ENCODE results near the gene ETNK2. TPM values are rescaled to one million over a fixed set of nuclear protein-coding genes. Genes with fewer than 3 reads are reported as not detected.
A peak's percentile ranks its signal among the peaks of the same experiment; 100 is the strongest.

Gene ETNK2
- total and polyA plus RNA-seq, 2 experiments from 2014 or later = 7.6 to 26.2 TPM

DNA sequence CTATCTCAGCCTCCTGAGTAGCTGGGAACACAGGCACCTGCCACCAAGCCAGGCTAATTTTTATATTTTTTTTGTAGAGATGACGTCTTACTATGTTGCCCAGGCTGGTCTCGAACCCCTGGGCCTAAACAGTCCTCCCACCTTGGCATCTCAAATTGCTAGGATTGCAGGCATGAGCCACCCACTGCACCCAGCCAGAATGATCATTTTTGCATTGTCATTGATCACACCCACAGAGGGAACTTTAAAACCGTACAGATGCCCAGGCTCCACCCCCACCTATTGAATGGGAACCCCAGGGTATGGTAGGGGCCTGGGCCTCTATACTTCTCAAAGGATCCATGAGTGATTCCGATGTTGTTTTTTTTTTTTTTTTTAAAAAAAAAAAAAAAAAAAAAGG, 36.7 kb downstream of the ETNK2 start:
- no peak for TF ChIP-seq ZNF331 (CRISPR knock-in tag; IDR thresholded peaks at IDR 0.05; ENCODE audit: low read depth)
- TF ChIP-seq, protein P1, sequence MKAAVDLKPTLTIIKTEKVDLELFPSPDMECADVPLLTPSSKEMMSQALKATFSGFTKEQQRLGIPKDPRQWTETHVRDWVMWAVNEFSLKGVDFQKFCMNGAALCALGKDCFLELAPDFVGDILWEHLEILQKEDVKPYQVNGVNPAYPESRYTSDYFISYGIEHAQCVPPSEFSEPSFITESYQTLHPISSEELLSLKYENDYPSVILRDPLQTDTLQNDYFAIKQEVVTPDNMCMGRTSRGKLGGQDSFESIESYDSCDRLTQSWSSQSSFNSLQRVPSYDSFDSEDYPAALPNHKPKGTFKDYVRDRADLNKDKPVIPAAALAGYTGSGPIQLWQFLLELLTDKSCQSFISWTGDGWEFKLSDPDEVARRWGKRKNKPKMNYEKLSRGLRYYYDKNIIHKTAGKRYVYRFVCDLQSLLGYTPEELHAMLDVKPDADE (IDR thresholded peaks at IDR 0.05) = no peak
- TF ChIP-seq EZH2 (IDR thresholded peaks at IDR 0.05; ENCODE audit: low read depth, unreplicated experiment) = no peak
- TF ChIP-seq, protein P2, sequence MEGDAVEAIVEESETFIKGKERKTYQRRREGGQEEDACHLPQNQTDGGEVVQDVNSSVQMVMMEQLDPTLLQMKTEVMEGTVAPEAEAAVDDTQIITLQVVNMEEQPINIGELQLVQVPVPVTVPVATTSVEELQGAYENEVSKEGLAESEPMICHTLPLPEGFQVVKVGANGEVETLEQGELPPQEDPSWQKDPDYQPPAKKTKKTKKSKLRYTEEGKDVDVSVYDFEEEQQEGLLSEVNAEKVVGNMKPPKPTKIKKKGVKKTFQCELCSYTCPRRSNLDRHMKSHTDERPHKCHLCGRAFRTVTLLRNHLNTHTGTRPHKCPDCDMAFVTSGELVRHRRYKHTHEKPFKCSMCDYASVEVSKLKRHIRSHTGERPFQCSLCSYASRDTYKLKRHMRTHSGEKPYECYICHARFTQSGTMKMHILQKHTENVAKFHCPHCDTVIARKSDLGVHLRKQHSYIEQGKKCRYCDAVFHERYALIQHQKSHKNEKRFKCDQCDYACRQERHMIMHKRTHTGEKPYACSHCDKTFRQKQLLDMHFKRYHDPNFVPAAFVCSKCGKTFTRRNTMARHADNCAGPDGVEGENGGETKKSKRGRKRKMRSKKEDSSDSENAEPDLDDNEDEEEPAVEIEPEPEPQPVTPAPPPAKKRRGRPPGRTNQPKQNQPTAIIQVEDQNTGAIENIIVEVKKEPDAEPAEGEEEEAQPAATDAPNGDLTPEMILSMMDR (conservative IDR thresholded peaks at IDR 0.05; ENCODE audit: low read depth in 2 of 2) = no peak
- no peak for TF ChIP-seq ZNF114 (CRISPR knock-in tag; IDR thresholded peaks at IDR 0.05)
- TF ChIP-seq, protein P3, sequence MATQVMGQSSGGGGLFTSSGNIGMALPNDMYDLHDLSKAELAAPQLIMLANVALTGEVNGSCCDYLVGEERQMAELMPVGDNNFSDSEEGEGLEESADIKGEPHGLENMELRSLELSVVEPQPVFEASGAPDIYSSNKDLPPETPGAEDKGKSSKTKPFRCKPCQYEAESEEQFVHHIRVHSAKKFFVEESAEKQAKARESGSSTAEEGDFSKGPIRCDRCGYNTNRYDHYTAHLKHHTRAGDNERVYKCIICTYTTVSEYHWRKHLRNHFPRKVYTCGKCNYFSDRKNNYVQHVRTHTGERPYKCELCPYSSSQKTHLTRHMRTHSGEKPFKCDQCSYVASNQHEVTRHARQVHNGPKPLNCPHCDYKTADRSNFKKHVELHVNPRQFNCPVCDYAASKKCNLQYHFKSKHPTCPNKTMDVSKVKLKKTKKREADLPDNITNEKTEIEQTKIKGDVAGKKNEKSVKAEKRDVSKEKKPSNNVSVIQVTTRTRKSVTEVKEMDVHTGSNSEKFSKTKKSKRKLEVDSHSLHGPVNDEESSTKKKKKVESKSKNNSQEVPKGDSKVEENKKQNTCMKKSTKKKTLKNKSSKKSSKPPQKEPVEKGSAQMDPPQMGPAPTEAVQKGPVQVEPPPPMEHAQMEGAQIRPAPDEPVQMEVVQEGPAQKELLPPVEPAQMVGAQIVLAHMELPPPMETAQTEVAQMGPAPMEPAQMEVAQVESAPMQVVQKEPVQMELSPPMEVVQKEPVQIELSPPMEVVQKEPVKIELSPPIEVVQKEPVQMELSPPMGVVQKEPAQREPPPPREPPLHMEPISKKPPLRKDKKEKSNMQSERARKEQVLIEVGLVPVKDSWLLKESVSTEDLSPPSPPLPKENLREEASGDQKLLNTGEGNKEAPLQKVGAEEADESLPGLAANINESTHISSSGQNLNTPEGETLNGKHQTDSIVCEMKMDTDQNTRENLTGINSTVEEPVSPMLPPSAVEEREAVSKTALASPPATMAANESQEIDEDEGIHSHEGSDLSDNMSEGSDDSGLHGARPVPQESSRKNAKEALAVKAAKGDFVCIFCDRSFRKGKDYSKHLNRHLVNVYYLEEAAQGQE (IDR thresholded peaks at IDR 0.05; ENCODE audit: unreplicated experiment) = no peak
- TF ChIP-seq EZH2phosphoT487 (IDR thresholded peaks at IDR 0.05; ENCODE audit: unreplicated experiment) = no peak
- no peak for TF ChIP-seq JUNB (IDR thresholded peaks at IDR 0.05; ENCODE audit: unreplicated experiment)
- TF ChIP-seq, protein P4, sequence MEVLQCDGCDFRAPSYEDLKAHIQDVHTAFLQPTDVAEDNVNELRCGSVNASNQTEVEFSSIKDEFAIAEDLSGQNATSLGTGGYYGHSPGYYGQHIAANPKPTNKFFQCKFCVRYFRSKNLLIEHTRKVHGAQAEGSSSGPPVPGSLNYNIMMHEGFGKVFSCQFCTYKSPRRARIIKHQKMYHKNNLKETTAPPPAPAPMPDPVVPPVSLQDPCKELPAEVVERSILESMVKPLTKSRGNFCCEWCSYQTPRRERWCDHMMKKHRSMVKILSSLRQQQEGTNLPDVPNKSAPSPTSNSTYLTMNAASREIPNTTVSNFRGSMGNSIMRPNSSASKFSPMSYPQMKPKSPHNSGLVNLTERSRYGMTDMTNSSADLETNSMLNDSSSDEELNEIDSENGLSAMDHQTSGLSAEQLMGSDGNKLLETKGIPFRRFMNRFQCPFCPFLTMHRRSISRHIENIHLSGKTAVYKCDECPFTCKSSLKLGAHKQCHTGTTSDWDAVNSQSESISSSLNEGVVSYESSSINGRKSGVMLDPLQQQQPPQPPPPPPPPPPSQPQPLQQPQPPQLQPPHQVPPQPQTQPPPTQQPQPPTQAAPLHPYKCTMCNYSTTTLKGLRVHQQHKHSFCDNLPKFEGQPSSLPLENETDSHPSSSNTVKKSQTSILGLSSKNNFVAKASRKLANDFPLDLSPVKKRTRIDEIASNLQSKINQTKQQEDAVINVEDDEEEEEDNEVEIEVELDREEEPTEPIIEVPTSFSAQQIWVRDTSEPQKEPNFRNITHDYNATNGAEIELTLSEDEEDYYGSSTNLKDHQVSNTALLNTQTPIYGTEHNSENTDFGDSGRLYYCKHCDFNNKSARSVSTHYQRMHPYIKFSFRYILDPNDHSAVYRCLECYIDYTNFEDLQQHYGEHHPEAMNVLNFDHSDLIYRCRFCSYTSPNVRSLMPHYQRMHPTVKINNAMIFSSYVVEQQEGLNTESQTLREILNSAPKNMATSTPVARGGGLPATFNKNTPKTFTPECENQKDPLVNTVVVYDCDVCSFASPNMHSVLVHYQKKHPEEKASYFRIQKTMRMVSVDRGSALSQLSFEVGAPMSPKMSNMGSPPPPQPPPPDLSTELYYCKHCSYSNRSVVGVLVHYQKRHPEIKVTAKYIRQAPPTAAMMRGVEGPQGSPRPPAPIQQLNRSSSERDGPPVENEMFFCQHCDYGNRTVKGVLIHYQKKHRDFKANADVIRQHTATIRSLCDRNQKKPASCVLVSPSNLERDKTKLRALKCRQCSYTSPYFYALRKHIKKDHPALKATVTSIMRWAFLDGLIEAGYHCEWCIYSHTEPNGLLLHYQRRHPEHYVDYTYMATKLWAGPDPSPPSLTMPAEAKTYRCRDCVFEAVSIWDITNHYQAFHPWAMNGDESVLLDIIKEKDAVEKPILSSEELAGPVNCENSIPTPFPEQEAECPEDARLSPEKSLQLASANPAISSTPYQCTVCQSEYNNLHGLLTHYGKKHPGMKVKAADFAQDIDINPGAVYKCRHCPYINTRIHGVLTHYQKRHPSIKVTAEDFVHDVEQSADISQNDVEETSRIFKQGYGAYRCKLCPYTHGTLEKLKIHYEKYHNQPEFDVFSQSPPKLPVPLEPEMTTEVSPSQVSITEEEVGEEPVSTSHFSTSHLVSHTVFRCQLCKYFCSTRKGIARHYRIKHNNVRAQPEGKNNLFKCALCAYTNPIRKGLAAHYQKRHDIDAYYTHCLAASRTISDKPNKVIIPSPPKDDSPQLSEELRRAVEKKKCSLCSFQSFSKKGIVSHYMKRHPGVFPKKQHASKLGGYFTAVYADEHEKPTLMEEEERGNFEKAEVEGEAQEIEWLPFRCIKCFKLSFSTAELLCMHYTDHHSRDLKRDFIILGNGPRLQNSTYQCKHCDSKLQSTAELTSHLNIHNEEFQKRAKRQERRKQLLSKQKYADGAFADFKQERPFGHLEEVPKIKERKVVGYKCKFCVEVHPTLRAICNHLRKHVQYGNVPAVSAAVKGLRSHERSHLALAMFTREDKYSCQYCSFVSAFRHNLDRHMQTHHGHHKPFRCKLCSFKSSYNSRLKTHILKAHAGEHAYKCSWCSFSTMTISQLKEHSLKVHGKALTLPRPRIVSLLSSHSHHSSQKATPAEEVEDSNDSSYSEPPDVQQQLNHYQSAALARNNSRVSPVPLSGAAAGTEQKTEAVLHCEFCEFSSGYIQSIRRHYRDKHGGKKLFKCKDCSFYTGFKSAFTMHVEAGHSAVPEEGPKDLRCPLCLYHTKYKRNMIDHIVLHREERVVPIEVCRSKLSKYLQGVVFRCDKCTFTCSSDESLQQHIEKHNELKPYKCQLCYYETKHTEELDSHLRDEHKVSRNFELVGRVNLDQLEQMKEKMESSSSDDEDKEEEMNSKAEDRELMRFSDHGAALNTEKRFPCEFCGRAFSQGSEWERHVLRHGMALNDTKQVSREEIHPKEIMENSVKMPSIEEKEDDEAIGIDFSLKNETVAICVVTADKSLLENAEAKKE (CRISPR knock-in tag; IDR thresholded peaks at IDR 0.05) = no peak
- TF ChIP-seq NANOG (IDR thresholded peaks at IDR 0.05; ENCODE audit: borderline replicate concordance) = no peak
- no peak for TF ChIP-seq CREB1 (CRISPR knock-in tag; IDR thresholded peaks at IDR 0.05; ENCODE audit: low read depth)
- TF ChIP-seq POLR2AphosphoS5 (IDR thresholded peaks at IDR 0.05; ENCODE audit: low read depth) = no peak
- no peak for TF ChIP-seq STAT1 (IDR thresholded peaks at IDR 0.05; ENCODE audit: unreplicated experiment)
- no peak for ATAC-seq
- peaks cover 58% of the 10 kb centered on the region for H3K79me2 ChIP-seq (replicated peaks; ENCODE audit: insufficient read depth)

More for the DNA sequence above, 36.7 kb downstream of the ETNK2 start:
- DNase-seq (ENCODE audit: low spot score) = no peak
- no peak overlapping the region for H3K4me2 ChIP-seq
- peak overlapping the region; percentile 40; the same call in 1 of the 2 replicates for H3K27ac Mint-ChIP-seq
- H3F3A ChIP-seq (replicated peaks; ENCODE audit: low read depth) = 0 out of 2 replicates have a peak, but pooled peaks cover 3% of the 10 kb centered on the region
- no peaks in the 10 kb centered on the region for H3K9me2 ChIP-seq (ENCODE audit: insufficient read depth)
- peaks cover 14% of the 10 kb centered on the region for H3K27me3 Mint-ChIP-seq (ENCODE audit: insufficient read depth, low read depth, poor library complexity)
- H3K27me3 ChIP-seq (ENCODE audit: insufficient read depth) = no peaks in the 10 kb centered on the region
- H3K4me3 Mint-ChIP-seq = no peak overlapping the region
- 0 out of 2 replicates have a peak overlapping the region, but pooled peaks have one; percentile 26 for H3K27ac ChIP-seq (ENCODE audit: low read depth)
- H3K4me3 ChIP-seq = no peak overlapping the region
- peaks cover 34% of the 10 kb centered on the region for H3K4me1 Mint-ChIP-seq
- peaks cover 34% of the 10 kb centered on the region for H3K4me1 ChIP-seq (ENCODE audit: insufficient read depth)
- H3K36me3 Mint-ChIP-seq (ENCODE audit: low read depth) = peaks cover 66% of the 10 kb centered on the region
- no peaks in the 10 kb centered on the region for H3K9me3 Mint-ChIP-seq
- peaks cover 22% of the 10 kb centered on the region for H4K20me1 ChIP-seq (replicated peaks; ENCODE audit: insufficient read depth)
- no peak overlapping the region for H2AFZ ChIP-seq
- peaks cover 25% of the 10 kb centered on the region for H3K36me3 ChIP-seq (ENCODE audit: insufficient read depth)
